Large intestine (tissue), 3 donors: Measurements from ENCODE around the gene NSUN6. TPM values are rescaled to one million over a fixed set of nuclear protein-coding genes. Genes with fewer than 3 reads are reported as not detected.
"Not testable (repeated sequence)": the region's sequence is repeated elsewhere in the genome, so short reads cannot be mapped to it uniquely, and the experiment has no call there.

Experiments
- DNase-seq, 2 donors: peaks; one replicate each; pipeline versions ENCODE4 v3.0.0 to v3.0.0-alpha.2; 2013
- H3K27ac ChIP-seq: one replicate; pipeline ENCODE4 v1.5.1; 2013; ENCODE audit warnings: low read length
- H3K27me3 ChIP-seq: 2 replicates; pipeline ENCODE4 v1.6.1; 2013; ENCODE audit warnings: low read length; ENCODE audit not compliant: control insufficient read depth, insufficient read depth
- H3K36me3 ChIP-seq: 2 replicates; pipeline ENCODE4 v1.6.1; 2013; ENCODE audit warnings: low read length; ENCODE audit not compliant: control insufficient read depth, insufficient read depth
- H3K4me1 ChIP-seq: one replicate; pipeline ENCODE4 v1.6.1; 2013; ENCODE audit warnings: low read length; ENCODE audit not compliant: control insufficient read depth, insufficient read depth
- H3K4me3 ChIP-seq: one replicate; pipeline ENCODE4 v1.5.1; 2013; ENCODE audit warnings: low read length
- H3K9me3 ChIP-seq: one replicate; pipeline ENCODE4 v1.6.1; 2013; ENCODE audit warnings: mild to moderate bottlenecking, low read depth, low read length, moderate library complexity; ENCODE audit not compliant: control insufficient read depth
- WGBS: methylation state at CpG from one replicate; pipeline ENCODE4 v1.1.5; 2013; ENCODE audit warnings: low lambda C conversion rate; ENCODE audit not compliant: insufficient coverage; 5-methylcytosine and 5-hydroxymethylcytosine counted together
- polyA plus RNA-seq: library from polyadenylated mRNA; unstranded; fragments of 120-200 nt; gene quantifications from one replicate; pipeline ENCODE4 v1.2.1, GENCODE V29; 2013

Gene NSUN6
- polyA plus RNA-seq, 1 donor = 30.8 TPM

- H3K9me3 ChIP-seq = no peaks in the 10 kb centered on the region
- H3K27me3 ChIP-seq = no peaks in the 10 kb centered on the region
- WGBS = 100% methylated on average over 3 of the region's 5 CpGs
- H3K4me3 ChIP-seq = no peak overlapping the region
- no peak for DNase-seq
- no peaks in the 10 kb centered on the region for H3K4me1 ChIP-seq
- no peak overlapping the region for H3K27ac ChIP-seq
- H3K36me3 ChIP-seq = peaks cover 35% of the 10 kb centered on the region
Observed at GRCh38 chr10:18583575-18584270, 67.7 kb downstream of the NSUN6 start.

DNA sequence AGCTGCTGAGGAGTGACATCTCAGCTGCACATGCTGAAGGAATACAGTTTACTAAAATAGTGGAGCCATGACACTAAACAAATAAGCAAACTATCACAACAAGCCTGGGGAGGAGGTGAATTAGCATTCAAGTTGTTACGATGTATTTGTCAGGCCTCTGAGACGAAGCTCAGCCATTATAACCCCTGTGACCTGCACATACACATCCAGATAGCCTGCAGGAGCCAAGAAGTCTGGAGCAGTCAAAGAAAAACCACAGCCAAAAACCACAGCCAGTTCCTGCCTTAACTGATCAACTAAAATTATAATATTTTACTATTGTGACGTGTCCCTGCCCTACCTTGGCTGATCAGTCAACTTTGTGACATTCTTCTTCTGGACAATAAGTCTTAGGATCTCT is 68.6 kb downstream of the NSUN6 start:
- peaks cover 8% of the 10 kb centered on the region for H3K9me3 ChIP-seq
- peaks cover 35% of the 10 kb centered on the region for H3K36me3 ChIP-seq
- H3K27me3 ChIP-seq = no peaks in the 10 kb centered on the region
- no peak overlapping the region for H3K27ac ChIP-seq
- WGBS = no CpG with 5 or more reads among the region's 3 CpGs
- no peaks in the 10 kb centered on the region for H3K4me1 ChIP-seq
- no peak overlapping the region for H3K4me3 ChIP-seq
- DNase-seq = no peak

DNA sequence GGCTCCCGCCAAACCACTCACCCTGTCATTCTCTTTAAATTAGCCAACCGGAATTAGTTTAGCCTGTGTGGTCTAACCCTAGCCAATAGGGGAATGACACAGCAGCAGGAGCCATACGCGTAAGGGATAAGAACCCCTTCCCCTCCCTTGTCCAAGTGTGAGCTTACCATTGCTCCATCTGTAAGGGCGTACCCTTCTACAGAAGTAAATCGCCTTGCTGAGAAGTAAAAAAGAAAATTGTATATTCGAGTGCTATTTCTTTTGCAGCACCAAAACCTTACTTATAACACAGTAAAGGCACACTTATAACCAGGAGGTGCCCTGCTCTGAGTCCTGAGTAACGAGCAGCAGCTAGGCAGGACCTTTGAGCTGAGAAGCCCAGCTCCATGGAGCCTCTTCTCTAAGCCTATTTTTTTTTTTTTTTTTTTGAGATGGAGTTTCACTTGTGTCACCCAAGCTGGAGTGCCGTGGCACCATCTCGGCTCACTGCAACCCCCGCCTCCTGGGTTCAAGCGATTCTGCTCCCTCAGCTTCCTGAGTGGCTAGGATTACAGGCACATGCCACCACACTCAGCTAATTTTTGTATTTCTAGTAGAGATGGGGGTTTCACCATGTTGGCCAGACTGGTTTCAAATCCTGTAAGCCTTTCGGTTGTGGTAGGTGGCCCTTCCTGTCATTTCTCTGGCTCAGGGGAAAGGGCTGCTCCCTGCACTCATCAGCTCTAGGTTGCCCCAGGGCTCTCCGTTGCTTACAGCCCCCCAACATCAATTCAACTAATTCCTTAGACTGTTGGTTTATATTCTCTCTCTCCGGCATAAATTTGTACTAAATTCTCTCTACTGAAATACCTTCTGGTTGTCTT is 73.3 kb downstream of the NSUN6 start:
- no peaks in the 10 kb centered on the region for H3K27me3 ChIP-seq
- H3K4me1 ChIP-seq = no peaks in the 10 kb centered on the region
- H3K9me3 ChIP-seq = peaks cover 14% of the 10 kb centered on the region
- no CpG with 5 or more reads among the region's 15 CpGs for WGBS
- no peak for DNase-seq
- H3K27ac ChIP-seq = no peak overlapping the region
- H3K36me3 ChIP-seq = peaks cover 28% of the 10 kb centered on the region
- H3K4me3 ChIP-seq = no peak overlapping the region

DNA sequence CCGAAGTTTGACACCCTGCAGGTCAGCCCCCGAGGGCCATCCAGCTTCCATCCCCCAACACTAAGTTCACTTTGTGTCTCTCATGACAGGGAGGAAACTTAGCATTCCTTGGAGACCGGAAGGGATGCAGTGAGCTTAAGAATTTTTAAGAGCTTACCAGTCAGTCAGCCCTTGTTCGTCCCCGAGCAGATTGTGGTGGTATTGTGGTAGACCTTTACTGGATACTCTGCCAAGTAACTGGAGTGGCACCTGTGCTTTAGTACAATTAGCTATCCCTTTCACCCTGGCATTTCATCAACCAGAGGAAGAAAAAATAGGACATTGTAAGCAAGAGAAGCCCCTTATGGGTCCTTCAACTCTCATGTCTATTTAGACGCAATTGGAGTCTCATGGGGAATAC is 74.8 kb downstream of the NSUN6 start:
- DNase-seq = no peak
- H3K4me3 ChIP-seq = no peak overlapping the region
- H3K27me3 ChIP-seq = no peaks in the 10 kb centered on the region
- H3K9me3 ChIP-seq = peaks cover 29% of the 10 kb centered on the region
- H3K27ac ChIP-seq = no peak overlapping the region
- peaks cover 26% of the 10 kb centered on the region for H3K36me3 ChIP-seq
- H3K4me1 ChIP-seq = no peaks in the 10 kb centered on the region
- no CpG with 5 or more reads among the region's 6 CpGs for WGBS

GRCh38 chr10:18572959-18573561 is 78.3 kb downstream of the NSUN6 start:
- no peak for DNase-seq
- 91% methylated on average over 8 of the region's 8 CpGs for WGBS
- peaks cover 6% of the 10 kb centered on the region for H3K36me3 ChIP-seq
- no peaks in the 10 kb centered on the region for H3K27me3 ChIP-seq
- no peak overlapping the region for H3K27ac ChIP-seq
- H3K9me3 ChIP-seq = peaks cover 59% of the 10 kb centered on the region
- H3K4me1 ChIP-seq = no peaks in the 10 kb centered on the region
- no peak overlapping the region for H3K4me3 ChIP-seq

DNA sequence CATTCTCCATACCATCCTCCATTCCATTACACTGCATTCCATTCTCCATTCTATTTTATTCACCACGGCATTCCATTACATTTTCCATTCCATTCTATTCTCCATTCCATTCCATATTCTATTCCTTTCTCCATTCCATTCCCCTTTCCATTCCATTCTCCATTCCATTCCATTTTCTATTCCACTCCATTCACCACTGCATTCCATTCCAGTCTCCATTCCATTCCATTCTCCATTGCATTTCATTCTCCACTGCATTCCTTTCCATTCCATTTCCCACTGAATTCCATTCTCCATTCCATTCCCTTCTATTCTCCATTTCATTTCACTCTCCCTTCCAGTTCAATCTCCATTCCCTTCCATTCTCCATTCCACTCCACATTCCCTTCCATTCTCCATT is 79.6 kb downstream of the NSUN6 start:
- WGBS = 86% methylated on average over 1 of the region's 1 CpG
- Histone ChIP-seq H3K36me3 (peaks cover 6% of the 10 kb centered on the region), H3K4me3 (no peak overlapping the region), H3K27ac (no peak overlapping the region), H3K27me3 (no peaks in the 10 kb centered on the region), H3K4me1 (no peaks in the 10 kb centered on the region), H3K9me3 (peaks cover 66% of the 10 kb centered on the region)
- DNase-seq = no peak

- Histone ChIP-seq H3K27ac (no peak overlapping the region), H3K27me3 (no peaks in the 10 kb centered on the region), H3K4me3 (no peak overlapping the region), H3K4me1 (no peaks in the 10 kb centered on the region), H3K9me3 (peaks cover 73% of the 10 kb centered on the region), H3K36me3 (peaks cover 2% of the 10 kb centered on the region)
- no peak for DNase-seq
Observed at GRCh38 chr10:18571076-18571475, 80.3 kb downstream of the NSUN6 start.

DNA sequence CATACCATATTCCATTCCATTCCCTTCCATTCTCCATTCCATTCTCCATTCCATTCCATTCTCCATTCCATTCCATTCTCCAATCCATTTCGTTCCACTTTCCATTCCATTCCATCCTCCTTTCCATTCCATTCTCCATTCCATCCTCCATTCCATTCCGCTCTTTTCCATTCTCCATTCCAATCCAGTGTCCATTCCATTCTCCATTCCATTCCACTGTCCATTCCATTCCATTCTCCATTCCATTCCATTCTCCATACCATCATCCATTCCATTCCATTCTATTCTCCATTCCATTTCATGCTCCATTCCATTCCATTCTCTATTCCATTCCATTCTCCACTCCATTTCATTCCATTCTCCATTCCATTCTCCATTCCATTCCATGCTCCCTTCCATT is 81.0 kb downstream of the NSUN6 start:
- H3K4me1 ChIP-seq, DNase-seq, H3K4me3 ChIP-seq, H3K27ac ChIP-seq, H3K27me3 ChIP-seq, H3K36me3 ChIP-seq: not testable (repeated sequence)
- 95% methylated on average over 2 of the region's 2 CpGs for WGBS
- H3K9me3 ChIP-seq = peaks cover 80% of the 10 kb centered on the region

DNA sequence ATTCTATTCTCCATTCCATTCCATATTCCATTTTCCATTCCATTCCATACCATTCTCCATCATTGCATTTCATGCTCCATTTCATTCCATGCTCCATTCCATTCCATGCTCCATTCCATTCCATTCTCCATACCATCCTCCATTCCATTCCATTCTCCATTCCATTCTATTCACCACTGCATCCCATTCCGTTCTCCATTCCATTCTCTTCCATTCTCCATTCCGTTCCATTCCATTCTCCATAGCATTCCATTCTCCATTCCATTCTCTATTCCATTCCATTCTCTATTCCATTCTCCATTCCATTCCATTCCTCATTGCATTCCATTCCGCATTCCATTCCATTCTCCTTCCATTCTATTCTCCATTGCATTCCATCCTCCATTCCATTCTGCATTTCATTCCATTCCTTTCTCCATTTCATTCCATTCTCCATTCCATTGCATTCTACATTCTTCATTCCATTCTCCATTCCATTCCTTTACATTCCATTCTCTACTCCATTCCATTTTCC is 84.0 kb downstream of the NSUN6 start:
- H3K27me3 ChIP-seq = no peaks in the 10 kb centered on the region
- DNase-seq = no peak
- peaks cover 100% of the 10 kb centered on the region for H3K9me3 ChIP-seq
- 97% methylated on average over 3 of the region's 3 CpGs for WGBS
- no peak overlapping the region for H3K4me3 ChIP-seq
- no peaks in the 10 kb centered on the region for H3K36me3 ChIP-seq
- no peak overlapping the region for H3K27ac ChIP-seq
- no peaks in the 10 kb centered on the region for H3K4me1 ChIP-seq

DNA sequence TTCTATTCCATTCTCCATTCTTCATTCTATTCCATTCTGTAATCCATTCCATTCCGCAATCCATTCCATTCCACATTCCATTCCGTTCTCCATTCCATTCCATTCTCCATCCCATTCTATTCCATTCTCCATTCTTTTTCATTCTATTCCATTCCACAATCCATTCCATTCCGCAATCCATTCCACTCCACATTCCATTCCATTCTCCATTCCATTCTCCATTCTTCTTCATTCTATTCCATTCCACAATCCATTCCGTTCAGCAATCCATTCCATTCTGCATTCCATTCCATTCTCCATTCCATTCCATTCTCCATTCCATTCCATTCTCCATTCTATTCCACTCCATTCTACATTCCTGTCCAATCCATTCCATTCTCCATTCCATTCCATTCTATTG is 85.2 kb downstream of the NSUN6 start:
- Histone ChIP-seq H3K27ac (no peak overlapping the region), H3K9me3 (peaks cover 98% of the 10 kb centered on the region), H3K36me3 (peaks cover 2% of the 10 kb centered on the region), H3K4me3 (no peak overlapping the region), H3K27me3 (no peaks in the 10 kb centered on the region), H3K4me1 (no peaks in the 10 kb centered on the region)
- 69% methylated on average over 4 of the region's 4 CpGs for WGBS
- no peak for DNase-seq
